RKO (cell line): Measurements from ENCODE around the gene IFT20.

Source experiments
- DNase-seq: peaks from one replicate; pipeline ENCODE4 v3.0.0-alpha.2; 2016; ENCODE audit warnings: low spot score

IFT20 gene

GRCh38 chr17:28335201-28335958, at the start of gene IFT20, which contains the start of gene TNFAIP1:
Gene IFT20, minus strand, starts transcription at chr17:28335472. Its CDS starts 3,487 bp downstream, at chr17:28331985.
Gene TNFAIP1, plus strand, starts transcription at chr17:28335761. Its CDS starts 3,761 bp downstream, at chr17:28339522.
- DNase-seq: peak; percentile 100

GRCh38 chr17:28385037-28385400, 49.7 kb upstream of the IFT20 start:
- DNase-seq: no peak

GRCh38 chr17:28384281-28385036, 49.2 kb upstream of the IFT20 start:
- DNase-seq: peak; percentile 34

- no peak for DNase-seq
Measured at GRCh38 chr17:28381141-28381825, 46.0 kb upstream of the IFT20 start.

- DNase-seq: no peak
Measured at GRCh38 chr17:28379814-28380801, 44.8 kb upstream of the IFT20 start.

GRCh38 chr17:28372945-28373274, 37.6 kb upstream of the IFT20 start:
- no peak for DNase-seq

GRCh38 chr17:28372203-28372944, 37.1 kb upstream of the IFT20 start:
- DNase-seq: no peak

GRCh38 chr17:28371245-28372202, 36.3 kb upstream of the IFT20 start, which contains the start of gene SARM1:
Gene SARM1, plus strand, starts transcription at chr17:28371694. Its CDS starts 339 bp downstream, at chr17:28372033.
- DNase-seq: peak; percentile 85

GRCh38 chr17:28370744-28371103, 35.5 kb upstream of the IFT20 start:
- no peak for DNase-seq

GRCh38 chr17:28370035-28370743, 34.9 kb upstream of the IFT20 start, which contains the start of gene VTN:
Gene VTN, minus strand, starts transcription at chr17:28370307. Its CDS starts 104 bp downstream, at chr17:28370203.
- DNase-seq: no peak

GRCh38 chr17:28369684-28370034, 34.4 kb upstream of the IFT20 start:
- DNase-seq: no peak

- no peak for DNase-seq
Measured at GRCh38 chr17:28368915-28369683, 33.8 kb upstream of the IFT20 start.

GRCh38 chr17:28368306-28368831, 33.1 kb upstream of the IFT20 start:
- DNase-seq: no peak

GRCh38 chr17:28367641-28368305, 32.5 kb upstream of the IFT20 start:
- DNase-seq: no peak

- no peak for DNase-seq
Measured at GRCh38 chr17:28366605-28367004, 31.3 kb upstream of the IFT20 start.

- DNase-seq: no peak
Measured at GRCh38 chr17:28365487-28365886, 30.2 kb upstream of the IFT20 start.

GRCh38 chr17:28364665-28365363, 29.5 kb upstream of the IFT20 start, which contains the start of gene SEBOX:
Gene SEBOX, minus strand, starts transcription at chr17:28365199. Its CDS starts 48 bp downstream, at chr17:28365151.
- no peak for DNase-seq
